NT2/D1 (cell line): ENCODE results near the gene LRP2BP.
"Not testable (repeated sequence)": the region's sequence is repeated elsewhere in the genome, so short reads cannot be mapped to it uniquely, and the experiment has no call there.

Experiments
- DNase-seq: peaks from one replicate; pipeline ENCODE4 v3.0.0-alpha.2; 2011; ENCODE audit warnings: low read depth, low spot score
- H3K27me3 ChIP-seq: 2 replicates; pipeline ENCODE4 v1.6.0; 2011; ENCODE audit warnings: mild to moderate bottlenecking; ENCODE audit not compliant: insufficient read length, insufficient read depth
- H3K36me3 ChIP-seq: 2 replicates; pipeline ENCODE4 v1.6.1; 2011; ENCODE audit warnings: mild to moderate bottlenecking, low read length, mixed read lengths; ENCODE audit not compliant: insufficient read depth, insufficient read length
- H3K4me1 ChIP-seq: 2 replicates; pipeline ENCODE4 v1.5.1; 2011; ENCODE audit not compliant: insufficient read depth, insufficient read length
- H3K4me3 ChIP-seq: 2 replicates; pipeline ENCODE4 v1.5.1; 2011; ENCODE audit warnings: low read depth; ENCODE audit not compliant: insufficient read length
- H3K9ac ChIP-seq: 2 replicates; pipeline ENCODE4 v1.6.0; 2011; ENCODE audit warnings: low read depth; ENCODE audit not compliant: insufficient read length
- H3K9me3 ChIP-seq: 2 replicates; pipeline ENCODE4 v1.5.1; 2011; ENCODE audit warnings: mild to moderate bottlenecking, low read length; ENCODE audit not compliant: insufficient read depth
- SUZ12 ChIP-seq: IDR thresholded peaks from 2 replicates; pipeline ENCODE4 v1.6.1; 2011; ENCODE audit not compliant: insufficient read length, insufficient read depth; ENCODE audit errors: extremely low read depth
- YY1 ChIP-seq: IDR thresholded peaks from 2 replicates; pipeline ENCODE4 v1.6.1; 2011; ENCODE audit not compliant: insufficient read length, insufficient read depth
- ZNF274 ChIP-seq: IDR thresholded peaks from 2 replicates; pipeline ENCODE4 v1.6.1; 2011; ENCODE audit warnings: mild to moderate bottlenecking, low read depth, low read length

LRP2BP gene

DNA sequence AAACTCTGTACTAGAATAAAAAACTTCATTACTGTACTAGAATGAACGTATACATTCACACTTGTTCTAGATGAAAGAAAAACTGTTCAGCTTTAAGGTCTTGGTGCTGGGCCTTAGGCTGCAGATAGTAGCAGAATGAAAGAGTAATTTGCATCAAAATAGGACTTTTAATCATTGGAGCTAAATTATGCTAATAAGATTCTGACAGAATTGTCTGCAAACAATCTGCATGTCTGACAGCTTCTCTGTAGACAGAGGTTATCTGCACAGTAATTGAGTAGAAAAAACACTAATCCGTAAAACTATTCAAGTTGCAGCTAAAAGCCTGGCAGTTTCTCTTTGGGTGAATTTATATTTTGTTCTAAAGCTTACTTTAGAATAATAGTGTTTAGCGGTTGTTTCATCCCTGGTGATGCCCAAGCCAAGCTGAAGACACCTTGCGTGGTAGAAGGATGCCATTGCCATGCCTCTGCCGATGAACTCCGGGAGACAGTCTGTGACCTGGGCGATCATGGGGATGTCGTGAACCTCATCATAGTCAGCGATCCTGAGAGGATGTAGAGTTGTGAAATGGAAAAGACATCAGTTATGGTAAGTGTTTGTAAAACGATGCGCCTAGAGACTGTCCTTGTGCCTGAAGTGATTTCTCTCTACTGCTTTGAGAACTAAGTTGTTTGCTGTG is 25.3 kb downstream of the LRP2BP start:
- H3K9me3 ChIP-seq = no peaks in the 10 kb centered on the region
- DNase-seq = no peak
- H3K36me3 ChIP-seq = no peaks in the 10 kb centered on the region
- H3K9ac ChIP-seq = no peak overlapping the region
- TF ChIP-seq ZNF274 (no peak), SUZ12 (no peak), YY1 (no peak)
- H3K27me3 ChIP-seq = no peaks in the 10 kb centered on the region
- no peak overlapping the region for H3K4me3 ChIP-seq
- H3K4me1 ChIP-seq = no peaks in the 10 kb centered on the region

GRCh38 chr4:185369731-185370130 is 26.0 kb downstream of the LRP2BP start:
- Histone ChIP-seq H3K4me1 (no peaks in the 10 kb centered on the region), H3K36me3 (no peaks in the 10 kb centered on the region), H3K27me3 (no peaks in the 10 kb centered on the region), H3K9me3 (no peaks in the 10 kb centered on the region), H3K4me3 (no peak overlapping the region), H3K9ac (no peak overlapping the region)
- no peak for DNase-seq
- TF ChIP-seq SUZ12 (no peak), YY1 (no peak), ZNF274 (no peak)

DNA sequence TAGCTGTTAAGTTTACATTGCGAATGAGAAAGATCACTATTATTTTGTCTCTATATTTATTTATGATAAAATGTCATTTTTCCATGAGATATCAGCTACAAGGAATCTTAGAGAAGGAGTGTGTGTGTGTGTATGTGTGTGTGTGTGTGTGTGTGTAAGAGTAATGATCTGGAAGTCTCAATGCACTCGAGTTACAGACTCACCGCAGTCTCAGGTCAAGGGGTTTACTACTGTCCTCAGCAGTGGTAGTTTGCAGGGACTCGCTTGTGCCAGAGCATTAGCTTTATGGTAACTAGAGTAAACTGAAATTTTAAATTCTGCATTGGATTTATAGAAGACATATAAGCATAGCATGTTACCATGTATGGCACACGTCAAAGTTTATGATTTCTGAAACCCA is 30.8 kb downstream of the LRP2BP start:
- Histone ChIP-seq H3K9ac (no peak overlapping the region), H3K9me3 (no peaks in the 10 kb centered on the region), H3K4me1 (no peaks in the 10 kb centered on the region), H3K36me3 (no peaks in the 10 kb centered on the region), H3K4me3 (no peak overlapping the region), H3K27me3 (no peaks in the 10 kb centered on the region)
- TF ChIP-seq YY1 (no peak), SUZ12 (no peak), ZNF274 (no peak)
- DNase-seq = no peak

- Histone ChIP-seq H3K27me3 (no peaks in the 10 kb centered on the region), H3K4me3 (no peak overlapping the region), H3K36me3 (no peaks in the 10 kb centered on the region), H3K9ac (no peak overlapping the region), H3K4me1 (no peaks in the 10 kb centered on the region), H3K9me3 (no peaks in the 10 kb centered on the region)
- TF ChIP-seq ZNF274 (no peak), YY1 (no peak), SUZ12 (no peak)
- DNase-seq = no peak
These were observed 32.5 kb downstream of the LRP2BP start for GRCh38 chr4:185363251-185363650.

DNA sequence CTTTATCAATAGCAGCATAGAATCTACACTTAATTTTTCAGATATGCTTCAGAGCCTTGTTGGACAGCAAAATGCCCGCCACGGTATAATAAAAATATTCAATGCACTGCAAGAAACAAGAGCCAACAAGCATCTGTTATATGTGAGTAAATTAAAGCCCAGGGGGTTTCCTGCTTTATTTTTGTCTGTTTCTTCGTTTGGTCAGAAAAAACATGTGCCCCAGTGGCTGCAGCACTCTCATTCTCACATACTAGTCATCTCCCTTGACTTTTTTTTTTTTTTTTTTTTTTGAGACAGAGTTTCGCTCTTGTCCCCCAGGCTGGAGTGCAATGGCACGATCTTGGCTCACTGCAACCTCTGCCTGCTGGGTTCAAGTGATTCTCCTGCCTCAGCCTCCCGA is 33.2 kb downstream of the LRP2BP start:
- not testable (repeated sequence) for DNase-seq, H3K27me3 ChIP-seq

GRCh38 chr4:185361872-185362271 is 33.9 kb downstream of the LRP2BP start:
- Histone ChIP-seq H3K9ac (no peak overlapping the region), H3K27me3 (no peaks in the 10 kb centered on the region), H3K4me3 (no peak overlapping the region), H3K9me3 (no peaks in the 10 kb centered on the region), H3K4me1 (no peaks in the 10 kb centered on the region), H3K36me3 (no peaks in the 10 kb centered on the region)
- no peak for DNase-seq
- TF ChIP-seq SUZ12 = no peak
- TF ChIP-seq ZNF274 = no peak
- TF ChIP-seq YY1 = no peak

More for the DNA sequence above, 33.2 kb downstream of the LRP2BP start:
- not testable (repeated sequence) for H3K9ac ChIP-seq, H3K4me1 ChIP-seq, H3K9me3 ChIP-seq, H3K36me3 ChIP-seq, H3K4me3 ChIP-seq

DNA sequence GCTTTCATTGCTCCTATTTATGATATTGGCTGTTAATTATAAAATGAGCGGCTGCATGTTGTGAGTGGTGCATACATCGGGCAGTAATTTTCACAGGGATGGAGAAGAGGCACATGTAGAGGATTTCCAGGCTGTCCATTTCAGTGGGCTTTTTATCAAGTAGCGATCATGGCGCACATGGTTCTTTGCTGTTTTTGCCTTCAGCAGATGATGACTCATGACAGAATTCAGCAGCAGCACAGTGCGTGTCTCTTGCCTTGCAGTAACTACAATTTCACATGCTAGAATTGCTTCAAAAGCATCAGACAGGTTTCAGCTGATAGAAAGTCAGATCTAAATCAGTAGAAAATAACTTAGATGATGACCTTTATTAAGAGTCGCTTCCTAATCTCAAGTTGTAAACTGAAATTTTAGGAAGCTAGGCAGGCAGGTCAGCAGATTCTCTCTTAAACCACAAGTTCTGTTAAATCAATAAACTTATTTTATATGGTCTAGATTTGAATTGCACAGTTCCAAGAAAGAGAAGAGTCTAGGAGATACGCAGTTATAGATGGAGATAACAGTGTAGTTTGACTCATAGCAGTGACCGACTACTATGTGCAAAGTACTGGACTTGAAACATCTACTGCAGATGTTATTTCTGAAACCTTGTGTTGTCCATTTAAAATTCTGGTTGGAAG is 35.8 kb downstream of the LRP2BP start:
- no peak for DNase-seq
- no peak overlapping the region for H3K9ac ChIP-seq
- H3K27me3 ChIP-seq = no peaks in the 10 kb centered on the region
- H3K36me3 ChIP-seq = no peaks in the 10 kb centered on the region
- no peaks in the 10 kb centered on the region for H3K4me1 ChIP-seq
- no peak for TF ChIP-seq YY1
- TF ChIP-seq ZNF274 = no peak
- no peak for TF ChIP-seq SUZ12
- H3K4me3 ChIP-seq = no peak overlapping the region
- no peaks in the 10 kb centered on the region for H3K9me3 ChIP-seq
